Mesothelial cell of epicardium (in vitro differentiated cells): ENCODE data around the gene REG3G. TPM values are rescaled to one million over a fixed set of nuclear protein-coding genes. Genes with fewer than 3 reads are reported as not detected.
A peak's percentile ranks its signal among the peaks of the same experiment; 100 is the strongest.

Experiments used
- DNase-seq, 2 experiments: peaks; one replicate each; pipeline ENCODE4 v3.0.0; 2021; ENCODE audit warnings: low spot score in 2 of 2; ENCODE audit not compliant: unreplicated experiment in 2 of 2
- H3K27ac Mint-ChIP-seq: 2 replicates; pipeline ENCODE4 v1.8.0; 2021; ENCODE audit warnings: mixed read lengths
- H3K27me3 Mint-ChIP-seq: 2 replicates; pipeline ENCODE4 v1.8.0; 2021; ENCODE audit warnings: low read depth, mixed read lengths
- H3K36me3 Mint-ChIP-seq: 2 replicates; pipeline ENCODE4 v1.8.0; 2021; ENCODE audit warnings: mixed read lengths
- H3K4me1 Mint-ChIP-seq: 2 replicates; pipeline ENCODE4 v1.8.0; 2021; ENCODE audit warnings: mixed read lengths
- H3K4me3 Mint-ChIP-seq: 2 replicates; pipeline ENCODE4 v1.8.0; 2021; ENCODE audit warnings: mild to moderate bottlenecking, moderate library complexity, mixed read lengths
- H3K9me3 Mint-ChIP-seq: 2 replicates; pipeline ENCODE4 v1.8.0; 2021; ENCODE audit warnings: mixed read lengths
- total RNA-seq: library from RNA; stranded (reverse); gene quantifications from 3 replicates; pipeline ENCODE4 v1.2.1, GENCODE V29; 2021
- TF ChIP-seq, protein P1 (sequence below): fragments of 200-600 bp; sonication (generic); IDR thresholded peaks from one replicate; pipeline ENCODE4 v1.5.0; 2021; ENCODE audit warnings: antibody characterized with exemption; ENCODE audit not compliant: unreplicated experiment

The REG3G gene
- total RNA-seq, 1 donor from 2014 or later: not detected

DNA sequence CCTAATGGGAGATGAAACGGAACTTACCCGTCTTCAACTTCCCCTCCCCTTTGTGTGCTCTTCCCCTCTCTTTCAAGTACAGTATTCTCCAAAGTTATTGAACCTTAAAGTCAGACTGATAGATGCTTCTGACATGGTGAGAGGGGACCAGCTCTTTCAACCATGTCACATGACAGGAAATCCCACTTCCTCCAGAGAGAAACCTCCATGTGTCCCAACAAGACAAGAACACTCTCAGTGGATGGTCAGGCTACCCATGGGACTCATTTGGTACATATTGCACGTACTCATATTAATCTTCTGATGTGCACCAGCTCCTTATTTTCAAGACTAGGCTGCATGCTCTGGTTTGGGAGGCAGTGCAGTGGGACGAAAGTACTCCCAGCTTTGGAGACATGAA, 44.6 kb upstream of the REG3G start:
- H3K4me3 Mint-ChIP-seq: no peak overlapping the region
- H3K27me3 Mint-ChIP-seq: peaks cover 5% of the 10 kb centered on the region
- no peak for DNase-seq
- peaks cover 18% of the 10 kb centered on the region for H3K4me1 Mint-ChIP-seq
- no peaks in the 10 kb centered on the region for H3K9me3 Mint-ChIP-seq
- TF ChIP-seq, protein P1, sequence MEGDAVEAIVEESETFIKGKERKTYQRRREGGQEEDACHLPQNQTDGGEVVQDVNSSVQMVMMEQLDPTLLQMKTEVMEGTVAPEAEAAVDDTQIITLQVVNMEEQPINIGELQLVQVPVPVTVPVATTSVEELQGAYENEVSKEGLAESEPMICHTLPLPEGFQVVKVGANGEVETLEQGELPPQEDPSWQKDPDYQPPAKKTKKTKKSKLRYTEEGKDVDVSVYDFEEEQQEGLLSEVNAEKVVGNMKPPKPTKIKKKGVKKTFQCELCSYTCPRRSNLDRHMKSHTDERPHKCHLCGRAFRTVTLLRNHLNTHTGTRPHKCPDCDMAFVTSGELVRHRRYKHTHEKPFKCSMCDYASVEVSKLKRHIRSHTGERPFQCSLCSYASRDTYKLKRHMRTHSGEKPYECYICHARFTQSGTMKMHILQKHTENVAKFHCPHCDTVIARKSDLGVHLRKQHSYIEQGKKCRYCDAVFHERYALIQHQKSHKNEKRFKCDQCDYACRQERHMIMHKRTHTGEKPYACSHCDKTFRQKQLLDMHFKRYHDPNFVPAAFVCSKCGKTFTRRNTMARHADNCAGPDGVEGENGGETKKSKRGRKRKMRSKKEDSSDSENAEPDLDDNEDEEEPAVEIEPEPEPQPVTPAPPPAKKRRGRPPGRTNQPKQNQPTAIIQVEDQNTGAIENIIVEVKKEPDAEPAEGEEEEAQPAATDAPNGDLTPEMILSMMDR: no peak
- H3K27ac Mint-ChIP-seq: no peak overlapping the region
- no peaks in the 10 kb centered on the region for H3K36me3 Mint-ChIP-seq

DNA sequence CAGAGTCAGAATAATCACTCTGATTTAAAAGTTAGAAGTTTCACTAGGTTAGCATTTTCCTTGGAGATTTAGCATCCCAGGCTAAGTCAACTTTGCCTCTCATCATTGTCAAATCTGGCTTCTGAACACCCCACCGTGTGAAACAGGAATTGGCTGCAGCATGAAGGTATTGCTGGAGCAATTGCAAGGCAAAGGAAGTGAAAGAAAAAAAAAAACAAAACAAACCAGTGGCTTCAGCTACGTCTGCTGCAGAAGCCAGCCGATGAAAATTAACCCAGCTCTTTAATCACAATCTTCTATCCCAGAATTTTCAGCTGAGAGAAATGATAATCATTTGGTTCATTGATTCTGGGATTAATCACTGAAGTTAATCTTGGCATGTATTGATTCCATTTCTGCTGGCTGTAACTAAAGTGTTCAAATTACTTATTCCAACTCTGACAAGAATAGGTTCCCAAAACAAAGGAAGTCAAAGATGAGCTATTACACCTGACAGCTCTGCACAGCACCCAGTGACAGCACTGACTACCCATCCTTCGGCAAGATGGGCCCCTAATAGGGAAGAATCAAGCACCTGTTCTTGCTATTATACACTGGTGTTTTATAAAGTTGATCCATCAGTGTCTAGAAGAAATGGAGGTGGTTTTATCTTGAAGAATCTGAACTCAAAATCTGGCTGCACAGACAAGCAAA, 42.7 kb upstream of the REG3G start:
- H3K27ac Mint-ChIP-seq: no peak overlapping the region
- no peaks in the 10 kb centered on the region for H3K36me3 Mint-ChIP-seq
- peaks cover 5% of the 10 kb centered on the region for H3K27me3 Mint-ChIP-seq
- no peak for DNase-seq
- H3K4me3 Mint-ChIP-seq: no peak overlapping the region
- TF ChIP-seq, protein P1: no peak
- no peaks in the 10 kb centered on the region for H3K9me3 Mint-ChIP-seq
- peaks cover 18% of the 10 kb centered on the region for H3K4me1 Mint-ChIP-seq

DNA sequence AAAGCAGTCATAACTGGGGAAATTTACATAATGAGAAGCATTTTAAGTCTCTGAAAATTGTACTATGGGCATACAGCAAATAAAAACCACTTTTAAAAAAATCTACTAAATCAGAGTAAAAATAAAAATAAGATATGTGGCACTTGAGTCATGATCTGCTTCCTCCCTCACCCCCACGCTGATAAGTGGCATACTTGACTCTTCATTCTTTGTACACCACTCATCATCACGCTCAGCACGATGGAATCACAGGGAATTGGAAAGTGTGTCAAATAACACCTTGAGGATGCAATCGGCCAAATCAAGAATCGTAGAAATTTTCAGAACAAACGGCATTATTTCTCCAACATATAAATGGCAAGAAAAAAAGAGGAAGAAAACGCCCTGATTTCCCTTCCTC, 41.1 kb upstream of the REG3G start:
- H3K4me1 Mint-ChIP-seq: peaks cover 6% of the 10 kb centered on the region
- TF ChIP-seq, protein P1: no peak
- no peak for DNase-seq
- no peak overlapping the region for H3K4me3 Mint-ChIP-seq
- H3K36me3 Mint-ChIP-seq: no peaks in the 10 kb centered on the region
- peaks cover 5% of the 10 kb centered on the region for H3K27me3 Mint-ChIP-seq
- no peaks in the 10 kb centered on the region for H3K9me3 Mint-ChIP-seq
- H3K27ac Mint-ChIP-seq: no peak overlapping the region

DNA sequence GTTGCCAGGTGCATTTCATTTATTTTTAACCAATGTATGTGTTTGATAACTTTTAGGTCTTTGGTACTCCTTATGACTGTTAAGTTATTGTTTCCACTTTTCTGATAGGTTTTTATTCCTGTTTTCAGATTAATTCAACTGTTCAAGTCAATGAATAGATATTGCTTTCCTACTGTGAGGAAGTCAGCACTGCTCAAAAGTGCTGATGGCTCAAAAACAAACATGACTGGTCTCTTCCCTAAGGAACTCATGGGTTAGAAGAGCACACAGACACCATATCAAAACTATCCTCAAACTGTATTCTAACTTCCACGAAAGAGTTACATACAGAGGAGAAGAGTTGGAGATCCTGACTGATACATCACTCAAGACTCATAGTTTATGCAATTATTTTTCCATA, 39.9 kb upstream of the REG3G start:
- Mint-ChIP-seq H3K27ac (no peak overlapping the region), H3K27me3 (peaks cover 5% of the 10 kb centered on the region), H3K9me3 (no peaks in the 10 kb centered on the region), H3K36me3 (no peaks in the 10 kb centered on the region), H3K4me1 (peaks cover 1% of the 10 kb centered on the region), H3K4me3 (no peak overlapping the region)
- DNase-seq: no peak
- TF ChIP-seq, protein P1: no peak

GRCh38 chr2:78989051-78989450, 36.5 kb upstream of the REG3G start:
- no peaks in the 10 kb centered on the region for H3K9me3 Mint-ChIP-seq
- H3K27me3 Mint-ChIP-seq: peaks cover 25% of the 10 kb centered on the region
- H3K4me1 Mint-ChIP-seq: peaks cover 9% of the 10 kb centered on the region
- no peak for DNase-seq
- H3K36me3 Mint-ChIP-seq: no peaks in the 10 kb centered on the region
- TF ChIP-seq, protein P1: no peak
- H3K27ac Mint-ChIP-seq: no peak overlapping the region
- H3K4me3 Mint-ChIP-seq: no peak overlapping the region

DNA sequence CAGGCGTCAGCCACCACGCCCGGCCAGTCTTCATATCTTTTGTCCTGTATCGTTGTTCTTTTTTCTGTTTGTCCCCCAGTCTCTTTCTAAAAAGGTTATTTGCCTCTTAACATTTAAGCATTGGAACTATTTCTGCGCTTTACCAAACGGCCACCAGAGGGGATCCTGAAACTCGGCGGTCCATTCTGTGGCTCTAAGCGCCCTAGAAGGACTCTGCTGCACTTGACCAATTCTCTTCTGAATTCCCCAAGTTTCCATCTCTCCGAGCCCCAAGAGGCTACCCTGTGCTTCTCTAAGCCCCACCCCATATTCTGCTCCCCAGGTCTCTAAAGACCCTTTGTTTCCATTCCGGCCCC, 33.1 kb upstream of the REG3G start:
- peak overlapping the region; percentile 76 for H3K4me3 Mint-ChIP-seq
- no peaks in the 10 kb centered on the region for H3K36me3 Mint-ChIP-seq
- H3K4me1 Mint-ChIP-seq: peaks cover 9% of the 10 kb centered on the region
- peaks cover 51% of the 10 kb centered on the region for H3K27me3 Mint-ChIP-seq
- H3K9me3 Mint-ChIP-seq: no peaks in the 10 kb centered on the region
- TF ChIP-seq, protein P1: peak; percentile 66
- H3K27ac Mint-ChIP-seq: no peak overlapping the region
- peak in 1 of 2 experiments; percentile 51 for DNase-seq
